Activated CD8-positive, alpha-beta T cell treated with anti-CD3 and anti-CD28 coated beads for 36 hours (primary cell): ENCODE results near the gene ADAMTSL3. TPM values are rescaled to one million over a fixed set of nuclear protein-coding genes. Genes with fewer than 3 reads are reported as not detected.
"Not testable (repeated sequence)": the region's sequence is repeated elsewhere in the genome, so short reads cannot be mapped to it uniquely, and the experiment has no call there.

Experiments
- ATAC-seq: fragments of 200-7000 bp; cut with Tn5 transposase; one replicate; pipeline ENCODE4 v1.10.0; 2021; ENCODE audit warnings: mild to moderate bottlenecking, moderate library complexity
- CTCF ChIA-PET: fragments of 350-600 bp; sonication (Branson Sonifier 250); formaldehyde crosslinking; loops from one replicate; lab custom pipeline; 2021; ENCODE audit warnings: antibody characterized with exemption; lab: Charles Lee
- POLR2A ChIA-PET: fragments of 350-600 bp; sonication (Branson Sonifier 250); formaldehyde crosslinking; loops from one replicate; lab custom pipeline; 2021; ENCODE audit warnings: antibody characterized with exemption; lab: Charles Lee
- DNase-seq: peaks from one replicate; pipeline ENCODE4 v3.0.0-alpha.2; 2020
- H3K27ac Mint-ChIP-seq: one replicate; pipeline ENCODE4 v1.8.0; 2021; ENCODE audit warnings: mild to moderate bottlenecking, mixed read lengths
- H3K27me3 Mint-ChIP-seq: one replicate; pipeline ENCODE4 v1.8.0; 2021; ENCODE audit warnings: mixed read lengths
- H3K36me3 Mint-ChIP-seq: one replicate; pipeline ENCODE4 v1.8.0; 2021; ENCODE audit warnings: low read depth, mixed read lengths
- H3K4me1 Mint-ChIP-seq: one replicate; pipeline ENCODE4 v1.8.0; 2021; ENCODE audit warnings: low read depth, mixed read lengths
- H3K4me3 Mint-ChIP-seq: one replicate; pipeline ENCODE4 v1.8.0; 2021; ENCODE audit warnings: mild to moderate bottlenecking, moderate library complexity, mixed read lengths
- H3K9me3 Mint-ChIP-seq: one replicate; pipeline ENCODE4 v1.8.0; 2021; ENCODE audit warnings: mixed read lengths
- intact Hi-C: fragments of 100-400 bp; cut with micrococcal nuclease; formaldehyde crosslinking; loops from one replicate; pipeline ENCODE4 v1.10.0; 2022
- total RNA-seq, 2 experiments: library from RNA; stranded (reverse); gene quantifications; one replicate each; pipeline ENCODE4 v1.2.3, GENCODE V29; 2021
- TF ChIP-seq, protein P1 (sequence below): fragments of 200-600 bp; IDR thresholded peaks from one replicate; pipeline ENCODE4 v1.8.0; 2022; ENCODE audit warnings: antibody characterized with exemption, mild to moderate bottlenecking

ADAMTSL3 gene
- total RNA-seq, 2 experiments from 2014 or later: not detected

DNA sequence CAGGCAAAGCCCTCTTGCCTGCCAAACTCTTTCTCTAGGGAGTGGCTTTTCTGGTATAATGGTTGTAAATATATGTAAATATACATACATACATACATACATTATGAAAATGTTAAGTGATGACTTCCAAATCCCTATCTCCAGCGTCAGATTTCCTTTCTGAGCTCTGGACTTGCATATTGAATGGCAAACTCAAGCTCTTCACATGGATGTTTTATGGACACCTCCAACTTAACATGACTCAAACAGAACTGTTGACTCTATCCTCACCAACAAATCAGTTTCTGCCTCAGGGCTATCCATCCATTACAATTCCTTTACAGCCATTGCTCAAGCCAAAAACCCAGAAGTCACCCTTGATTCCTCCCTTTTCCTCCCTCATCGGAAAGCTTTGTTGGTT lies 45.1 kb downstream of the ADAMTSL3 start:
- TF ChIP-seq, protein P1, sequence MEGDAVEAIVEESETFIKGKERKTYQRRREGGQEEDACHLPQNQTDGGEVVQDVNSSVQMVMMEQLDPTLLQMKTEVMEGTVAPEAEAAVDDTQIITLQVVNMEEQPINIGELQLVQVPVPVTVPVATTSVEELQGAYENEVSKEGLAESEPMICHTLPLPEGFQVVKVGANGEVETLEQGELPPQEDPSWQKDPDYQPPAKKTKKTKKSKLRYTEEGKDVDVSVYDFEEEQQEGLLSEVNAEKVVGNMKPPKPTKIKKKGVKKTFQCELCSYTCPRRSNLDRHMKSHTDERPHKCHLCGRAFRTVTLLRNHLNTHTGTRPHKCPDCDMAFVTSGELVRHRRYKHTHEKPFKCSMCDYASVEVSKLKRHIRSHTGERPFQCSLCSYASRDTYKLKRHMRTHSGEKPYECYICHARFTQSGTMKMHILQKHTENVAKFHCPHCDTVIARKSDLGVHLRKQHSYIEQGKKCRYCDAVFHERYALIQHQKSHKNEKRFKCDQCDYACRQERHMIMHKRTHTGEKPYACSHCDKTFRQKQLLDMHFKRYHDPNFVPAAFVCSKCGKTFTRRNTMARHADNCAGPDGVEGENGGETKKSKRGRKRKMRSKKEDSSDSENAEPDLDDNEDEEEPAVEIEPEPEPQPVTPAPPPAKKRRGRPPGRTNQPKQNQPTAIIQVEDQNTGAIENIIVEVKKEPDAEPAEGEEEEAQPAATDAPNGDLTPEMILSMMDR: no peak
- CTCF ChIA-PET: no interaction called here
- Mint-ChIP-seq H3K4me1 (no peaks in the 10 kb centered on the region), H3K27me3 (peaks cover 5% of the 10 kb centered on the region), H3K9me3 (no peaks in the 10 kb centered on the region), H3K27ac (no peak overlapping the region), H3K4me3 (no peak overlapping the region), H3K36me3 (no peaks in the 10 kb centered on the region)
- intact Hi-C loops: no loop called here
- POLR2A ChIA-PET: no interaction called here
- DNase-seq (no peak), ATAC-seq (no peak)

DNA sequence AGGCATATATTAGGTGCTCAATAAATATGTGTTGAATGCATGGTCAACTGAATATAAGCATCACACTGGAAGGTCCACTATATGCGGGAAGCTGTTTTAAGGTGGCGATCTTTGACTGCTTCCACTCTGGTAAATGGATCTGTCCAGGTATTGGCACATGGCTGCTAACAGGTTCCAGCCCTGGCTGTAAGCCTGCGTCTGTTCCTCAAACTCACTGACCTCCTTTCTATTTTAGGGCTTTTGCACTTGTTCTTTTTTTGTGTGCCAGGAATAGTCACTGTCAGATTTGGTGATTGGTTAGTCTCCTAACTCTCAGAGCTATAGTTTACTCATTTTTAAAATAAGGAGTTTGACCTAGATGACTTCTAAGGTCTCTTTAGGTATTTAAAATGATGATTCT lies 46.2 kb downstream of the ADAMTSL3 start:
- CTCF ChIA-PET: no interaction called here
- intact Hi-C loops: no loop called here
- no peaks in the 10 kb centered on the region for H3K36me3 Mint-ChIP-seq
- DNase-seq: no peak
- POLR2A ChIA-PET: interaction anchor here (1.0 kb wide), 1 partner anchor 339 kb away, joined by 3 read pairs; no protein-coding TSS in a partner anchor
- H3K4me3 Mint-ChIP-seq: no peak overlapping the region
- TF ChIP-seq, protein P1: no peak
- H3K9me3 Mint-ChIP-seq: no peaks in the 10 kb centered on the region
- ATAC-seq: no peak
- no peaks in the 10 kb centered on the region for H3K4me1 Mint-ChIP-seq
- peaks cover 5% of the 10 kb centered on the region for H3K27me3 Mint-ChIP-seq
- H3K27ac Mint-ChIP-seq: no peak overlapping the region

DNA sequence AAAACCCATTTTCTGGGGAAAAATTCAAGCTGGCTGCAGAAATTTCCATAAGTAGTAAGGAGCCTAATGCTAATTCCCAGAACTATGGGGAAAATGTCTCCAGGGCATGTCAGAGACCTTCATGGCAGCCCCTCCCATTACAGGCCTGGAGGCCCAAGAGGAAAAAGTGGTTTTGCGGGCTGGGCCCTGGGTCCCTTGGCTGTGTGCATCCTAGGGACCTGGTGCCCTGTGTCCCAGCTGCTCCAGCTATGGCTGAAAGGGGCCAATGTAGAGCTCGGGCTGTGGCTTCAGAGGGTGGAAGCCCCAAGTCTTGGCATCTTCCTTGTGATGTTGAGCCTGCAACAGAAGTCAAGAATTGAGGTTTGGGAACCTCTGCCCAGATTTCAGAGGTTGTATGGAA lies 48.4 kb downstream of the ADAMTSL3 start:
- H3K4me1 Mint-ChIP-seq, CTCF ChIA-PET, H3K4me3 Mint-ChIP-seq, H3K27ac Mint-ChIP-seq, ATAC-seq, intact Hi-C loops, DNase-seq, H3K27me3 Mint-ChIP-seq, POLR2A ChIA-PET, H3K36me3 Mint-ChIP-seq, H3K9me3 Mint-ChIP-seq: not testable (repeated sequence)

DNA sequence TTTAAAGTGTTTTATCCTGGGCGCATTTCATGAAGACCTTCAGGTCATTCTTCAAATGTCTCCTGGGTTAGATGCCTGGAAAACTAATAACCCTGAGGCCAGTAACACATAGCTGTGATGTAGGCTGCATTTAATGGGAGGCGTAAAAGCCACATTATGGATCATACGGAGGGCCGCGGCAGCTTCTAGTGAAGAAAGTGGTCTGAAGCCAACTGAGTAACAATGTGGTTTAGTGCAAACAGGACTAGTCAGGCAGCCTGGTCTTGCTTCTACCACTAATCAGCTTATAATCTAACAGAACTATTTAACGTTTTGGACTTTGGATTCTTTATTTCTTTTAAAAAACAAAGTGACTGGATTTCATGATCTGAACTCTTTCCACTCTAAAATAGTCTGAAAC lies 54.4 kb downstream of the ADAMTSL3 start:
- TF ChIP-seq, protein P1: no peak
- H3K36me3 Mint-ChIP-seq: no peaks in the 10 kb centered on the region
- CTCF ChIA-PET: no interaction called here
- no peak overlapping the region for H3K27ac Mint-ChIP-seq
- peaks cover 2% of the 10 kb centered on the region for H3K27me3 Mint-ChIP-seq
- H3K4me3 Mint-ChIP-seq: no peak overlapping the region
- H3K4me1 Mint-ChIP-seq: no peaks in the 10 kb centered on the region
- ATAC-seq: no peak
- POLR2A ChIA-PET: no interaction called here
- no peaks in the 10 kb centered on the region for H3K9me3 Mint-ChIP-seq
- no peak for DNase-seq
- intact Hi-C loops: no loop called here

DNA sequence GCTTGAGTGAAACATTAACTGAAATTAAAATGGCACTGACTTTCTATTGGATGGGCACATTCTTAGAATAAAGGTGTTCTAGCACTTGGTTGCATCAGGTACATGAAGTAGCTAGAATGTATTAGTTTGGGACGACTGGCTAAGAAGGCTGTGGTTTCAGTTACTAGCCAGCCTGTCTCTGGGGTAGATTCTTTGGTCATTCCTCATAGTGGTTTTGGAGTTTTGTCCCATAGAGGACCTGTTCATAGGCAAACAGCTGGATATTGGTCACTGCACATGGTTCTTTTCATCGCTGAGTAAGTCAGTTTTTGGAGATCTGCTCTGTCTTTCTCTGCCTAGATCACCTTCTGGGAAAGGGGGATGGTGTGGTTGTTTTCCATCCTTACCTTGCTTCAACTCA lies 55.3 kb downstream of the ADAMTSL3 start:
- ChIA-PET POLR2A (no interaction called here), CTCF (no interaction called here)
- Mint-ChIP-seq H3K4me1 (no peaks in the 10 kb centered on the region), H3K27ac (no peak overlapping the region), H3K4me3 (no peak overlapping the region), H3K27me3 (peaks cover under 1% of the 10 kb centered on the region), H3K36me3 (no peaks in the 10 kb centered on the region), H3K9me3 (no peaks in the 10 kb centered on the region)
- TF ChIP-seq, protein P1: no peak
- no peak for ATAC-seq
- DNase-seq: no peak
- intact Hi-C loops: no loop called here

DNA sequence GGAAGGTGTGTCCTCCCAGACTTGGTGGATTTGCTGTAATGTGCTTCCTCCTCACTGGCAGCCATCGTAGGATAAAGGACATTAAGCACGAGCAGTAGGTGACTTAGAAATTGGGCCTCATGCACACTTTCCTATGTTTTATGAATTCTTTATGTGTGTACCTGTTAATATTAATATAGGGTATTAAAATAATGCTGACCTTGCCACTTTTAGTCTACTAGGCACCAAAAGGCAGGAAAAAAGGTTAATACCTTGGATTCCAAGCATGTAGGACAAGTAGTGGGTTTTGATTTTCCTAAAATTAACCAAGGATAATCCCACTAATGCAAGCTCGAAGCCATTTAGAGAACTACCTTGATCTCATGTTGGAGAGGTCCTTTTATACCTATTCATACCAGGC lies 55.9 kb downstream of the ADAMTSL3 start:
- Mint-ChIP-seq H3K4me3 (no peak overlapping the region), H3K27me3 (no peaks in the 10 kb centered on the region), H3K36me3 (no peaks in the 10 kb centered on the region), H3K4me1 (no peaks in the 10 kb centered on the region), H3K27ac (no peak overlapping the region), H3K9me3 (no peaks in the 10 kb centered on the region)
- ATAC-seq (no peak), DNase-seq (no peak)
- intact Hi-C loops: no loop called here
- TF ChIP-seq, protein P1: no peak
- ChIA-PET CTCF (no interaction called here), POLR2A (no interaction called here)
